GM18861 (cell line): ENCODE measurements around the gene SEMA5B.

Experiments used
- ATAC-seq: cut with Tn5 transposase; IDR thresholded peaks from one replicate; pipeline ENCODE4 v1.9.1; 2021; ENCODE audit not compliant: unreplicated experiment

The SEMA5B gene

DNA sequence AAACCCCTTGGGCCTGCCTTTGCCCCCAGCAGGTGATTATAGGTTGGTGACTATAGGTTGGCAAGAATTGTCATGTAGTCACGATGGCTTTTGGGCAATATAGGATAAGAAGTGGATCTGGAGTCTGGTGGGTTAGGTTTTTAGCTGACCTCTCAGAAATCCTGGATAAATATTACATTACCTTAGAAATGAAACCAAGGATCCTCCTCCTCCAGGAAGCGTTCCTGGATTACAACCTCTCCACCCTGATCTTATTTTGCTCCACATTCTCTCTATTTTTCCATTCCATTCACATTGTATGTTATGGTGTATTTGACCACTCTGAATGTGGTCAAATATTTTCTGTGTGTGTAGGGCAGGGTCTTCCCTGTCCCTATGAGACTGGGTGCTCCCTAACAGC lies 82.3 kb downstream of the SEMA5B start:
- no peak for ATAC-seq

DNA sequence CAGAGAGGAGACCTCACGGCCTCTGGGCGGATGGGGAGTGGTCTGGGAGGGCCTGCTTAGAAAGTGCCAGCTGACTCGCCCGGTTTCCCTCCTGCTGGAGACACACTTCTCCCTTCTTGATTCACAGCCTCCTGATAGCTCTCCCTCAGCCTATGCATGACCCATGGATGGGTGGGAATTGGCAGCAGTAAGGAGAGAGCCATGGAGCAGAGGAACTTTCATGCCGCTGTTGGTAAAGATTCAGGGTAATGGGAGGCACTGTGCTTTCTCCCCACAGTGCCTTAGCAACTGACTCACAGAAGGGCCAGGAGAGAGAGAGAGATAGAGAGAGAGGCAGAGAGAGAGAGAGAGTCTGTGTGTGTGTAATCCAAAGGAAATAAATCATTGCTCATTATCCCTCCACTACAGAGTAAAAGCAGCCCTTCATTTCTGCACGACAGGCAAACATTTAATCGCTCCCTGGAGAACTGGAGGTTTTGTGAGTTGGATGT lies 82.8 kb downstream of the SEMA5B start:
- ATAC-seq = no peak

DNA sequence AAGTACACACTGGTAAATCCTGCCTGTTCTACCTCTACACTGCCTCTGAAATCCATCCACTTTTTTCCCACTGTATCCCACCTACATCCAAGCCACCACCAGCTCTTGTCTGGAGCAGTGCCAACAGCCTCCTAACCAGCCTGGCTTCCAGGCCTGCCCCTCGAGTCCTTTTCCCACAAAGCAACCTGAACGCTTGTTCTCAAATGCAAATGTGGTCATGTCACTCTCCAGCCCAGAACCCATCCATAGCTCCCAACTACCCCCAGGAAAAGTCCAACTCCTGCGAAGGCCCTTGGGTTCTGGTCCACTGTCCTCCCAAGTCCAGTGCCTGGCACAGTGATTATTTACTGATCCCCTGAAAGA lies 83.8 kb downstream of the SEMA5B start:
- ATAC-seq = no peak

DNA sequence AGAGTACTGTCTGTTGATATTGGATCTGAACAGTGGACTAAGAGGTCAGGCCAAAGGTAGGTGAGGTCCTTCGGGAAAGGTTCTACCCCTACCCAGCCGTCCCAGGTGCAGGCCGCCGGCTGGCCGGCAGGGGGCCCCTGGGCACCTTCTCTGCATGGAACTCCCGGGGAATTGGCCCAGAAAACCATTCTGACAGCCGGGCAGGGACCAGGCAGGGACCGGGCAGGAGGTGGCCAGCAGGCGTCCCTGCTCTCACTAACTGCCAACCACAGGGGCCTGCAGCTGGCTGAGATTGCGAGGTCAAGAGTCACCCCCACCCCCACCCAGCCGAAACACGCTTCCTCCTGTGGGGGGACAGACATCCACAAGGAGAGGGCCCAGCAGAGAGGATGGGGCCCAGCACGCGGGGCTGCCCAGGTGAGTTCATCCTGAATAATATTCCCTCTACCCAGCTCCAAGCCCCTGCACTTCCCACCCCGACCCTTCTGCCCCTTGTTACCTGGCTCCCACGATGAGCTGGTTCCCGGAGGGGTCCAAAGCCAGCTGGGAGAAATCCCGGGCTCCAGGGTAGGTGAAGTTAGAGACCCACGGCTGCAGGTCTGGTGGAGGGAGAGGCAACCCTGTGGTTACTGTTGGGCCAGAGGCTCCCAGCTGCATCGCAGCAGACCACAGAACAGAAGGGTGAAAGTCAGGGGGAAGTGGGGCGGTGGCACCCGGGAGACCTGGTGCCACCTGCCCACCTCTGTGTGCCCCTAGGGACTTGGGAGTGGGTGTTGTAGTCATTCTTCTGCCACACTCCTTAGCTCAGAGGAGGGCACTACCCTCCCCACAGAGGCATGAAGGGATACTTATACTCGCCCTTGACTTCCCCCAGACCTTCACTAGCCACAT lies 84.4 kb downstream of the SEMA5B start:
- ATAC-seq = no peak

DNA sequence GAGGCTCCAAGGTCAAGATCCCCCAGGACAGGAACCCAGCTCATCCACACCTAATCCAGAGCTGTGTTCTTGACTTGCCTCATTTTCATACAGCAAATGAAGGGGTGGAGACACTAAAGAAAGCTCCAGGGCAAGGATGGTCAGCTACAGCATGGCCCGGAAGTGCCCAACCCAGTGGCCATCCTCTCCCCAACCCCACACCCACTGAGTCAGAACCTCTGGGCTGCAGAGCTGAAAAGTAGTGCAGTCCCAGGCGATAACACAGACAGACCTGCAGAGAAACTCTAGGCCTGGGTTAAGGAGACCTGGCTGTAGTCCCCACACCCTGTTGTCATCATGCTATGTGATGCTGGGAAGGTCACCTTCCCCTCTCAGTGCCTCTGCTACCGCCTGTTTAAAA lies 85.3 kb downstream of the SEMA5B start:
- ATAC-seq = no peak

DNA sequence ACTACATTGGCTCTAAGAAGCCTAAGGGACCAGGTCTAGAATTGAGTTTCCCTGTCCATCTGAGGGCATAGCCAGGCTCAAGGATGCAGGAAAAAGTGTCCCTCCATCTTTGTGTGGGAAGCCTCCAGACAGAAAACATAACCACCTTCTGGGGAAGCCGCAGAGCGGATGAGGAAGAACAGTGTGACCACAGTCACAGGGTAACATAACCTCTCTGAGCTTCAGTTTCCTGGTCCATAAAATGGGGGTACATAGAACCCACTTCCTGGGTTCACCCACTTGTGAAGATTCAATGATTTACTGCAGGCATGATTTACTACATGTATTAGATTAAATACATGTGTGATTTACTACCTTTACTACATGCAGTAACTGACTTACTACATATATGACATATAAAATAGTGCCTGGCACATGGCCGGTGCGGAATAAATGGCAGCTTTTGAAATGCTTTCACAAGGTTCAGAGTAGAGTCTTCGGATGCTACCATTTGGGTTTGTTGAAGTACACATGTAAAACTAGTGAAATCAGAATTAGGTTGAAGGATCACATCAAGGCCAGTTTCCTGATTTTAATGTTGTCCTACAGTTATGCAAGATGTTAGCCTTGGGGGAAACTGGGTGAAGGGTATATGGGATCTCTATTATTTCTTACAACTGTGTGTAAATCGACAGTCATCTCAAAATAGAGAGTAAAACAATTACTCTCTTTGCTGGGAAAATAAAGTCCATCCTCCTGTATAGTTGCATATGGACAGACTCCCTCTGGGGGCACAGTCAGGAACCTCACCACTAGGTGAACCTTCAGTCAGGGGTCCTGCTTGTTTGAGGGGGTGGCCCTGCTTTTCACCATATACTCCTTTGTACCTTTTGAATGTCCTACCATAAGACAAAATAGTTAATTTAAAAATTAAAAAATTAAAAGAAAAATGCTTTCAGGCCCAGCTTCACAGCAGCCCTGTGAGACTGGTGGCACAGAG lies 86.0 kb downstream of the SEMA5B start:
- ATAC-seq = no peak

DNA sequence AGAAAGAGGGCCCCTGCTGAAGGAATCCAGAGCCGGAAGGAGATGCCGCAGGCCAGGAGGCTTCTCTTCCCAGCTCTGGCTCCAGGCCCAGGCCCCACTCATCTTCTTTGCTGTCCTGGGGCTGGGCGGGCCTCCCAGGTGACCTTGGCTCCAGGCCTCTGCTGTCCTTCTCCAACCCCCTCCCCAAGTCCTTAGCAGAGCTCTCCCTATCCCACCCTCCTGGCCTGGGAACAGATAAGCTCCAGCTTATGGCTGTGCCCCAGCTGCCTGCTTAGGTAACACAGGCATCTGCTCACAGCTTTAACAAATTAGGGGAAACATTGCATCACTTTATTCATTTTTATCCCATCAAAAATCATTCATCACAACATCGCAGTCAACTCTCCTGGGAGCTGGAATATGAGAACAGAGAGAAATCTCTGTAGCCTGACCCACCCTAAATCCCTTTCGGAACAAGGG lies 86.9 kb downstream of the SEMA5B start:
- ATAC-seq = no peak

DNA sequence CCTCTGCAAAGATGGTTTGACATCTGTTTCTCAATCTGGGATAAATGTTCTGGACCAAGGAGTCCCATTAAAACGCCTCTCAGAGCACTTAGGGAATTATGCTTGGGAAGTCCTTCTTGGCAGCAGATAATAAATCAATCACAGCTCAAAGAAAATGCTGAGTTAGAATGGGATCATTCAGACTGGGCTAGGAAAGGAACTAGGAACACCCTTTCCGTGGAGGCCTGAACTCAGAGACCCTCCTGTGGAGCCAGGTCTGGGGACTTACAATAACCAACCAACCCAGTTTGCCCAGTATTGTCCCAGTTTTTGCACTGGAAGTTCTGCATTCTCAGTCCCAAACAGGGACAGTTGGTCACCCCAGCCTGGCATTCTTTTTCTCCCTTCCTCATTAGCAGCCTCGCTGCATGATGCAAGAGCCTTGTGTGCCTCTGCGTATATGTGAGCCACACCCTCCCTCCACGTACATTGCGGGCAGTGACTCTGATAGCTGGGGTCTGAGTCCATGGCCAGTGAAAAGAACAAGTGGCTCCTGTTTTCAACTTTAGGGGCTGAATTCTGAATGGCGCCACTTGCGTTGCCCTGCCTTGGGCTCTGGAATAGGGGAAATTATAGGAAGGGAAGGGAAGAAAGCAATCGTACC lies 88.7 kb downstream of the SEMA5B start:
- no peak for ATAC-seq

DNA sequence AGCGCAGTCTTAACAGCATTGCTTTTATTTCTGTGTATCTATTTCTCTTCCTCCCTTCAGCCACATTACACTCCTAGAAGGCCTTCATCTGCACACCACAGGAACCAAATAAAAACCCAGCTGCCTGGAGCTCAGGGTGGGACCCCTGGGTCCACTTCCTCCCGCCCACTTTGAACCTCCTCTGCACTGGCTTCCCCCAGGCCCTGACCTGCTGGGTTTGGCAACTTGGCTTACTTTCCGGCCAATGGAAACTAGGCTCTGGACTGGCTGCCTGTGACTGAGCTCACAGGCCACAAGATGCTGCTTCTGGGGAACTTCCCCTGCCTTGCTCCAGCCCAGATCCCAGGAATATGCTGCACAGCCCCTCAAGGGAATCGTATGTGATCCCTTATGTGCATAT lies 89.8 kb downstream of the SEMA5B start:
- no peak for ATAC-seq

DNA sequence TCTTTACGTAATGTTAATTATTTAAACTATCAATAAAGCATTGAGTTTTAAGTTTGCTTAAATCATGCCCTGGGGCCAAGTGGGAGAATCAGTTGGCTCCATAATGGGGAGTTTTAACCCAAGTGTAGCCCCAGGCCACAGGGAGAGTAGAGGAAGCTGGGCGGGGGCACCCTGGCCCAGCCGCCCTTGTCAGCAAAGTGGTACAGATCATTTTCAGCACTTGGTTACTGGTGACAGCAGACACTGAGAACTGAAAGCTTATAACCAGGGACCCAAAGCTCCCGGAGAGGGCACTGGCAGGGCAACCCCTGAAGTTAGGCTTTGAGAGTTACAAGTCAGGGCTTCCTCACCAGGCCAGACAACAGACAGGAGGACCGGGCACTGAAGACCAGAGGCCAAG lies 90.6 kb downstream of the SEMA5B start:
- no peak for ATAC-seq

DNA sequence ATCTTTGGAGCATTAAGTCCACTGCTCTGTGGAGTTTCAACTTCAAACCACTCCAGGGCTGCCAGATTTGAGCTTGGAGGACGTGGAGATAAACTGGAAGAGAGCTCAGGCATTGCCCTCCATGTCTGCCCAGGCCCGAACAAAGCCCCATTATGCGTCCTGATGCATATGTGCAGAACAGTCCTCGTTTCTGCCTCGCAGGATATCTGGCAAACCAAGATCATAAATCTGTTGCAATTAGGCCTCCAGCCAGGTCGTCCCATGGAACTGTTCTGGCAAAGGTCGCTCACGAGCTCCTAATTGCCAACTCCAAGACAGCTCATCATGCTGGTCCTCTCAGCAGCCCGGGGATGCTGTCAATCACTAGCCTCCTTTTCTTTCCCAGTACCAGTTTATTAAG lies 91.2 kb downstream of the SEMA5B start:
- ATAC-seq = no peak

DNA sequence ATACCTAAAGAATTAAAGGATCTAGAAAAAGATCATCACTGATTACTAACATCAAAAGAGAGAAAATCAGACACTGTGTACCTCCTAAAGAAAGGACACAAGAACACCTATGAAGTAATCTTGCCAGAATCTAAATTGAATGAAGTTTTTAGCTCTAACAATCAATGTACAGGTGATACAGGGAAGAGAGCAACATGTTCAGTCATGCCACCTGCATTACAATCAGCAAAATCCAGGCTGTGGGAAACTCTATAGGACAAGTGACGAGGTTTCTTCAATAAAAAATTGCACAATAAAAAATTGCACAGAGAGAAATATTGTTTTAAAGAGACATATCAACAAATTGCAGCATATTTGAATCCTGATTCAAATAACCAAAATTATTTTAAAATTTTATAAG lies 93.3 kb downstream of the SEMA5B start:
- no peak for ATAC-seq

DNA sequence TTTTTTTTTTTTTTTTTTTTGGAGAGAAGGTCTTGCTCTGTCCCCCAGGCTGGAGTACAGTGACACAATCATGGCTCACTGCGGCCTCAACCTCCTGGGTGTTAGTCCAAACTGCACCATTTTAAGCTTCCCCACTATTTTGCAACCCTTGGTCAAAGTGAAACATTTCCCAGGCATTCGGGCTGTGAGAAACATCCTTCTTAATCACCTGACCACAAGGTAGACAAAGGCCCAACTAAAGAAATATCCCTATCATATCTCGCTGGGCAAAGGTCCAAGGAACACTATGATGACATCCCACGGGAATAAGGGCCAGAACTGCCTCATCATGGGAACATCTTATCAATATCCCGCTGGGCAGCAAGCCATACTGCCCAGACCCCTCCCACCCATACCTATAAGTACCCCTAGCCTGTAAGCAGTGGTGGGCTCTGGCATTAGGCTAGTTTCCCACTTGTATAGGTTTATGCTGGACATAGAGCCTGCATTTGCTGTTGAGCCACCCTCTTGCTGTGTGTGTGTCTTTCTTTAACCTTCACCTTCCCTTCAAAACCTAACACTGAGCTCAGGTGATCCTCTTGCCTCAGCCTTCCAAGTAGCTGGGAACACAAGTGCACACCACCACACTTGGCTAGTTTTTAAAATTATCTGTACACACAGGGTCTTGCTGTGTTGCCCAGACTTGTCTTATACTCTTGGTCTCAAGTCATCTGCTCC lies 95.2 kb downstream of the SEMA5B start:
- ATAC-seq = no peak

DNA sequence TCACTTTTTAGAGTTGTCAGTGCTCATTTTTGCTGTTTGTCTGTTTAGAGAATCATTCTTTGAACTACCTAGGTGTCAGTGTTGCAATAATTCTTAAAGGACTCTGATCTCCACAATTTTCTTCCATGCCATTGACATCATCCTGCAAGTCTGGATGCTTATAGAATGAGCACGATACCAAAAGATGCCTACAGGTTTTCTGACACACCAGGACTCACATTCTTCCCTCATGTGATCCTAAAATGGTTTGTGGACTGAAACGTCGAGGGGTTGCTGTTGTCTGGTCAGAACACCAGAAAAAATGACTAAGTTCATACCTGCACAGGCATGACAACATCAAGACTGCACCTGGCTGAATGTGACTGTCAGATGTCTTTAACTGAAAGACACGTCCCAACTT lies 95.9 kb downstream of the SEMA5B start:
- no peak for ATAC-seq

DNA sequence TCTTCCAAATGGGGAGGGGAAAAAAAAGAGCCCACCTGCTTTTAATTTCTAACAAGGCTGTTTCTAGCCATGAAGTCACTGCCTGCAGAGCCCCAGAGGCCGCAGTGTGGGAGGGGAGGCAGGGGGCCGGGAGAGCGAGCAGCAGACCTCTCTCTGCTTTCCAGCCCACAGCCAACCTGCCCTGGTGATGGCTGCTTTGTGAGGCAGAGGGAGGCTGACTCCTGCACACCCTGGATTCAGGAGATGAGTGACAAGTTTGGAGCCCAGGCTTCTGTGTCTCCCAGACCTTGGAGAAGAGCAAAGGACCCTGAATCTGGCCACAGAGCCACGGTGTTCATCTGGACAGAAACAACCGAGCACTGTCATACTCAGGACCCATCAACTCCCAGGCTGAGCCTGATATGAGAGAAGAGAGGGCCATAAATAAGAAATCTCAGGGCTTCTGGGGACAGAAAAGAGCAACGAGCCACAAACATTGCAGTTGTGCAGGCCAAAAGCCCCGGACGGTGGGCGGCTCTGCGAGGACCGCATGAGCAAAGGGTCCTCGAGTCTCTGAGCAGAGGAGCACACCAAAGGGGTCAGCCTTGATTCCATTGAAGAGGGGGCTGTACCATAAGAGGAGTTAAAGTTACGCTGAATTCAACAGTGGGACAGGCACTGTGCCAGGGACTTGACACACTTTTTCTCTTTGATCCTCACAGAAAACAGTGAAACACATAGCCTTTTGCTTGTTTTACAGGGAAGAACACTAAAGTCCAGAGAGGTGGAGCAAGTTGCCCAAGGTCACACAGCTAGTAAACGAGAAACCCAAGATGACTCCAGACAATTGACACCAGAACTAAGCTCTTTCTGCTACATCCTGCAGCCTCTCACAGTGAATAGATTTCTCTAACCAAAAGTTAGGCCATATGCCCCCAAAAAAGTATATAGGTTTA lies 97.2 kb downstream of the SEMA5B start:
- ATAC-seq = no peak

DNA sequence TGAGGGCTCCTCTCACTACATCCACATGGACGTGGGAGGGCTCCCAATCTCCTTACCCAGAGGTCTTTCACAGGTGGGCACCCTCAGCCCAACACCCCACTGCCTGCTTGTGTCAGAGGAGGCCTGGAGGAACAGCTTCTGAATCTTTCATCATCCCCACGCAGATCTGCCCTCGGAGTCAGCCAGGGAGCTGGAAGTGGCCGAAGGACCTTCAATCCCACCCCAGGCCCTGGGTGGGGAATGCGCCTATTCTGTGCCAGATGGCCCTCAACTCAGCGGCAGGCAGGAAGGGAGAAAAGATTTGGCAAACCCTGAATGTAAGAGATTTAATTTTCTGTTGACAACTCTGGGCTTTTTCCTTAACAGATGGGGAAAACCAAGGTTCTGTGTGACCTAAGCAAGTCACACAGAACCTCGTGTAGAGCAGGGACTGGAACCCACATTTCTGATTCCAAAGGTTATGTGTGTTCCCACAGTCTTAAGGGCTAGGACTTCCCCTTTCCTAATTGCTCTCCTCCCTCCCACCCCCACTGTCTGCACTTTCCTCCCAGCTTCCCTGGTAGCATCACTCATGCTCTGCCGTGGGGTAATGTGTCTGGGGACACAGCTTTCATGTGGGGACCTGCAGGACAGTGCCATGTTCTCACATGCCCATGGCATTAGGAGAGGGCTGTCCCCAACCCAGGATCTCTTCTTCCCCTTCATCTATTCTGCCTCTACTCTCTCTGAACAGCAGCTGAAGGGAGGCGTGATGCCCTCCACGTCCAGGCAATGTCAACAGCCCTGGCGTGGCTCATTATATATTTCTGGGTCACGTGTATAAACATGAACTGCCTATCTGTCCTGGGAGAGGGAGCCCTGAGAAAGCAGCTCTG lies 98.1 kb downstream of the SEMA5B start:
- no peak for ATAC-seq

DNA sequence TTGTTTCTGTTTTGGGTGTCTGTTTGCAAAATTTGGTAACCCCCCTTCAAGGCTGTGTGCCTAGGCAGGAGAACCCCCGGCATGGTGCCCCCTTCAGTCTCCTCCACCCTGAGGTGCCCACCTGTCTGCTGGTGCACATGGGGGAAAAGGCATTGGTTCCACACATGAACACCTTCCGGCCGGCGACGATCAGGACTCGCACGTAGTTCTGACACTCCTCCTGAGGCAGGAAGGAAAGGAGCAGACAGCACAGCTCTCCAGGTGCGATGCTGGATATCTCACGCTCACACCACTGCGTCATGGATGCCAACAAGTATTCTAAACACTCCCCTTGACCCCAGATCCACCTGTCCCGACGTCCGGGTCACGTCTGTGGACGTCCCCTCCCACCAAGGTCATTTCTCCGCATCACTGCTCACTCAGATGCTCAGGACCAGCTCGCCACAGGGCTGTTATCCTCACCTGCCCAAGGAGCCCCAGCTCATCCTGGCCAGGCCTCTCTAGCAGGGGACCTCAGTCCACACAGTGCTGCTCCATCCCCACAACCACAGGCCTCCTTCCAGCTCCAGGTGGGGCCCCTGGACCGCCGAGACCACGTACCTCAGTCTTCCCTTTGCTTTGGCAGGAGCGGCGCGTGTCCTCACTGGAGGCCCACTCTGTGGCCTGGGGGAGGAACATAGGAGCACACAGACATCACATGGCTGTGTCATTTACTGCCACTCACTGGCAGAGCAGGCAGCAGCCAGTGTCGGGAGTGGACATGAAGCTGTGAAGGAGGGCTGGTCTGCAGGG lies 99.0 kb downstream of the SEMA5B start:
- no peak for ATAC-seq

DNA sequence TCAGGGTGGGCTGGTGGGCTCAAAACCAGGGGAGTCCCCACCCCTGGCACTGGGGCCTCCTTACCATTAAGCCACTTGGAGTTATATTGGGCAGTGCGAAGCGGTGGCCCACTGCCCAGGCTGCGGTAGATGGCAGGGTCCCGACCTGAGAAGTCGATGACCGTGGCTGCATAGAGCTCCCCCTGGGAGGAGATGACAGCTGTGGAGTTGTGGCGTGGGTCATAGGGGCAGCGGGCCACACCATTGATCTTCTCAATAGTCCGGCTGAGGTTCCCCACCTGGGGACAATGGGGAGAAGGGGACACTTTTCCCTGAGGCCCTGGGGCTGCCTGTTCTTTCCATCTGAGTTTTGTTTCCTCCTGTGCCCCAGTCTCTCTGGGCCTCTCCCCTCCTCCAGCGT lies 99.8 kb downstream of the SEMA5B start:
- ATAC-seq = no peak
